GM18907 (cell line): Measurements from ENCODE around the gene SLC1A4.

Experiments used
- ATAC-seq: cut with Tn5 transposase; IDR thresholded peaks from one replicate; pipeline ENCODE4 v1.9.1; 2021; ENCODE audit warnings: mild to moderate bottlenecking, moderate library complexity; ENCODE audit not compliant: unreplicated experiment

The SLC1A4 gene

GRCh38 chr2:65071499-65072180 is 82.4 kb downstream of the SLC1A4 start:
- ATAC-seq, result no peak

- ATAC-seq, result peak; percentile 46
Measured at GRCh38 chr2:65072181-65072970, 83.2 kb downstream of the SLC1A4 start.
